ENCODE results near the gene XKR8. TPM values are rescaled to one million over a fixed set of nuclear protein-coding genes. Genes with fewer than 3 reads are reported as not detected.

The XKR8 gene
- total and polyA plus RNA-seq, 9 of the 15 experiments (the other 6 are each of a cell fraction or from before 2014, with no cell fraction given): 0.45 to 2.8 (median 1.7) TPM

DNA sequence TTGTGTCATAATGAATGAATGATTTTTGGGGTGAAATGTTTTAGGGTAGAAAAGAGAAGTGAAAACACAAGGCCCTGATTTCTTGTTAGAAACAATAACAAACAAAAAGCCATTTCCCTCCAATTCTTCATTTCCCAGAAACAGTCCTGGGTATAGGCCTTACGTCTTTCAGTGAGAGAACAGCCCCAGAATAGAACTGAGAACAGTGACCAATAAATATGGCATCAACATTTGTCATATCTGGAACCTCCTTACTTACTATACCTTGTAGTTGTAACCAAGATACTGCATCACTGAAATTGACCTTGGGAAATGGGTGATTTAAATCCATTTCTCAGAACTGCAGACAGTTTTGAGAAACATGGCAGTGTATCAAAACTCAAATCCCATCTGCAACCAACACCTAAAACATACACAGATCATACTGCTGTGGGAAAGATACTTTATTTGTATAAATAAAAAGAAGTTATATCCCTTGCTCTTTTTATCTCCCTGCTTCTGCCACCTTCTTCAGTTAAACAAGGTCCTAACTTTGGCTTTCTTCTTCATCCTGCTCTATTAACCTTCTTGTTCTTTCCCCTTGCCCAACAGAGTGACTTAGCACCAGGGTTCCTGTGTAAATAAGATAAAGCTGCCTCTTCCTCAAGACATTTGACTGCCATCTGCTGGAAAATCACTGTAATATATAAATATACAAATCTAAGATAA is 19.5 kb downstream of the XKR8 start (continued):
- TF ChIP-seq TFAP4 (CRISPR knock-in tag; IDR thresholded peaks at IDR 0.05; ENCODE audit: borderline replicate concordance) (no peak), HDAC2 (IDR thresholded peaks at IDR 0.05) (peak; percentile 94), ZNF239 (CRISPR knock-in tag; IDR thresholded peaks at IDR 0.05) (no peak), ATF1 (CRISPR knock-in tag; IDR thresholded peaks at IDR 0.05) (no peak), ATF1 (tag; IDR thresholded peaks at IDR 0.05) (peak; percentile 42; the same call in 1 of the 2 replicates), PHB (CRISPR knock-in tag; IDR thresholded peaks at IDR 0.05) (no peak), CBFA2T3 (IDR thresholded peaks at IDR 0.05) (peak; percentile 95), HES1 (IDR thresholded peaks at IDR 0.05; ENCODE audit: low read depth) (peak; percentile 35; the same call in 1 of the 2 replicates), HEY1 (CRISPR knock-in tag; IDR thresholded peaks at IDR 0.05; ENCODE audit: borderline replicate concordance) (no peak), SMARCA5 (IDR thresholded peaks at IDR 0.05) (peak; percentile 54; the same call in 1 of the 2 replicates), SRF (CRISPR knock-in tag; IDR thresholded peaks at IDR 0.05) (no peak), U2AF1 (optimal IDR thresholded peaks at IDR 0.05; ENCODE audit: low read depth, low read length) (no peak), CHD4 (IDR thresholded peaks at IDR 0.05; ENCODE audit: insufficient read depth, insufficient replicate concordance, low read depth, low read length, poor library complexity, severe bottlenecking) (no peak), FOXP1 (CRISPR knock-in tag; IDR thresholded peaks at IDR 0.05) (no peak), ZNF444 (CRISPR knock-in tag; IDR thresholded peaks at IDR 0.05) (no peak), GABPB1 (CRISPR knock-in tag; IDR thresholded peaks at IDR 0.05) (no peak), ZBTB1 (CRISPR knock-in tag; IDR thresholded peaks at IDR 0.05; ENCODE audit: borderline replicate concordance, low read depth) (no peak), ATF2 (CRISPR knock-in tag; IDR thresholded peaks at IDR 0.05) (no peak), TBL1XR1 (IDR thresholded peaks at IDR 0.05; ENCODE audit: low read length in 2 of 2) (peak; percentile 76 to 90; a peak in 3 of 4 replicates), SRSF1 (IDR thresholded peaks at IDR 0.05; ENCODE audit: low read depth, low read length) (no peak), DMBX1 (CRISPR knock-in tag; IDR thresholded peaks at IDR 0.05; ENCODE audit: borderline replicate concordance) (no peak), FOXJ2 (tag; IDR thresholded peaks at IDR 0.05) (no peak)
- TF ChIP-seq, protein P1, sequence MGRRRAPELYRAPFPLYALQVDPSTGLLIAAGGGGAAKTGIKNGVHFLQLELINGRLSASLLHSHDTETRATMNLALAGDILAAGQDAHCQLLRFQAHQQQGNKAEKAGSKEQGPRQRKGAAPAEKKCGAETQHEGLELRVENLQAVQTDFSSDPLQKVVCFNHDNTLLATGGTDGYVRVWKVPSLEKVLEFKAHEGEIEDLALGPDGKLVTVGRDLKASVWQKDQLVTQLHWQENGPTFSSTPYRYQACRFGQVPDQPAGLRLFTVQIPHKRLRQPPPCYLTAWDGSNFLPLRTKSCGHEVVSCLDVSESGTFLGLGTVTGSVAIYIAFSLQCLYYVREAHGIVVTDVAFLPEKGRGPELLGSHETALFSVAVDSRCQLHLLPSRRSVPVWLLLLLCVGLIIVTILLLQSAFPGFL (CRISPR knock-in tag; IDR thresholded peaks at IDR 0.05): no peak
- TF ChIP-seq, protein P2, sequence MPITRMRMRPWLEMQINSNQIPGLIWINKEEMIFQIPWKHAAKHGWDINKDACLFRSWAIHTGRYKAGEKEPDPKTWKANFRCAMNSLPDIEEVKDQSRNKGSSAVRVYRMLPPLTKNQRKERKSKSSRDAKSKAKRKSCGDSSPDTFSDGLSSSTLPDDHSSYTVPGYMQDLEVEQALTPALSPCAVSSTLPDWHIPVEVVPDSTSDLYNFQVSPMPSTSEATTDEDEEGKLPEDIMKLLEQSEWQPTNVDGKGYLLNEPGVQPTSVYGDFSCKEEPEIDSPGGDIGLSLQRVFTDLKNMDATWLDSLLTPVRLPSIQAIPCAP (CRISPR knock-in tag; IDR thresholded peaks at IDR 0.05; ENCODE audit: borderline replicate concordance): no peak
